Activated CD4-positive, CD25-positive, alpha-beta regulatory T cell treated with anti-CD3 and anti-CD28 coated beads, Interleukin-2, amount 50 U/mL, for 24 hours (primary cell): ENCODE data around the gene MCM6.
"Not testable (repeated sequence)": the region's sequence is repeated elsewhere in the genome, so short reads cannot be mapped to it uniquely, and the experiment has no call there.

ENCODE experiments used
- ATAC-seq, 2 donors: fragments of 150-1000 bp; cut with Tn5 transposase; one replicate each; pipeline ENCODE4 v1.10.0; 2021; ENCODE audit warnings: mild to moderate bottlenecking in 1 of 2, moderate library complexity in 1 of 2

MCM6 gene

DNA sequence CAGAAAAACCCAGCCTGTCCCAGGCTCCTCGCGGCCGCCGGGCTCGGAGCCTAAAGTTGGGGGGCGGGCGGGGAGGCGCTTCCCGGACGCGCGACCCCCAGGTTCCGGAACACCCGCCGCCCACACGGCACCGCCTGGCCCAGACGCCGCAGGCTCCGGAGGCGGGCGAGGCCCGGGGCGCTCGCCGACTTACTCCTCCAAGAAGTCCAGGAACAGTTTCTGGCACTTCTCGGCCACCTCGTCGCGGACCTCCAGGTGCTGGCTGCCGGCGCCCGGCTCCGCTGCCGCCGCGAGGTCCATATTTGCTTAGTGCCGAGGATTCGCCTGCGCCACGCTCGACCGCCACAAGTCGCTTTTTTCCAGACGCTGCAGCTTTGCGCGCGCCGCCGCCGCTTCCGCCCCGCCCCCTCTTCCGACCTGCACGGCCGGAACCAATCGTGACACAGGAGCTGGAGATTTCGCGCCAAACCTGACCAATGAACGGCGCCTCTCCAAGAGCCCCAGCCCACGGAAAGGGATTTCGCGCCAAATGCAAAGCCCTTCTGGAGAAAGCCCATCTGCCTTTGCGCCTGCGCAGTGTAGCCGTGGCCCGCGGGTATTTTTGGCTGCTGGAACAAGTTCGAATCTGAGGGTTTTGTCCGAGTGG is at the start of gene MCM6:
MCM6 (minus strand) TSS at position 378 of the 646 bp plus-strand sequence; CDS start at position 300, 78 bp downstream.
- peak; percentile 86 to 88 for ATAC-seq

GRCh38 chr2:135925571-135925970 is 49.3 kb upstream of the MCM6 start:
- no peak for ATAC-seq

- ATAC-seq, result peak in 1 of 2 donors; percentile 30
Observed at GRCh38 chr2:135916207-135916606, 40.0 kb upstream of the MCM6 start.

DNA sequence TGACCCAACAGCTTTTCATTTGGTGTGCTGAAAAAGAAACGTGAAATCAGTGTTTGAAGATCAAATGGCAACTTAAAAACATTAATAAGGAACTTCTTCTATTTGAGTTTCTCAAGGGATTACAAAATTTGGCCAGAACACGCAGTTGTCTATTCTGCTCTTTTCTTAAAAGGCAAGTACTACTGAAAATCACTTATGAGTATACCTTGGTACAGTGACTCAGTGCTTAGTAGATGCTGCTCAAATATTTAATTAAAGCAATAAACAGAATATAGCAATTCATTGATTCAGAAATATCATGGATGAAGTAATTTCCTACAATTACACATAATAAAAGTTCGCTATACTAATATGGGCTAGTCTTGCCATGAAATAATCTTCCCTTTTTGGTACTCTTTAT is 38.2 kb upstream of the MCM6 start:
- no peak for ATAC-seq

GRCh38 chr2:135913727-135914365 is 37.6 kb upstream of the MCM6 start:
- ATAC-seq, result no peak

DNA sequence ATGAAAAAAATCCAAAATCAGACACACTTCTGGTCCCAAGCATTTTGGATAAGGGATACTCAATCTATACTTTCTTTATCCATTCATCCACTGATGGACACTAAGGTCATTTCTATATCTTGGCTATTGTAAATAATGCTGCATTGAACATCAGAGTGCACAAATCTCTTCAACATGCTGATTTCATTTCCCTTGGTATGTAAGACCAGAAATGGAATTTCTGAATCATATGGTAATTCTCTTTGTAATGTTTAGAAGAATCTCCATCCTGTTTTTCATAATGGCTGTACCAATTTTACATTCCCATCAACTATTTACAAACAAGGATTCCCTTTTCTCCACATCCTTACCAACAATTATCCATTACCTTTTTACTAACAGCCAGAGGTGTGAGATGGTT is 33.7 kb upstream of the MCM6 start:
- ATAC-seq, result no peak

DNA sequence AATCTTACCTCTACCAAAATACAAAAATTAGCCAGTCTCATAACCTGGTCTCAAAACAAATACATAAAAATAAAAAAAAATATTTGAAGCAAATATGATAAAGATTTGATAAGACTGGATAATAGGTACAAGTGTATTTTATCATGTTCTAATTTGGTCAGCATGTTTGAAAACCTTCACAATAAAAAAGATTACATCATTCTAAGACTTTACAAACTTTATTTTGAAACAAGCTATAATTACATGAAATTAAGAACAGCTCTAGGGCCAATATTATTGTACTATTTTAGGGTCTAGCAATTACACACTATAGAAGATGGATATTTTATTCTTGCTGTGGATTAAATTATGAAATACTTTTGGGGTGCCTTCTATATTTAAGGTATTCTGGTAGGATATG is 29.4 kb upstream of the MCM6 start:
- ATAC-seq, result no peak

DNA sequence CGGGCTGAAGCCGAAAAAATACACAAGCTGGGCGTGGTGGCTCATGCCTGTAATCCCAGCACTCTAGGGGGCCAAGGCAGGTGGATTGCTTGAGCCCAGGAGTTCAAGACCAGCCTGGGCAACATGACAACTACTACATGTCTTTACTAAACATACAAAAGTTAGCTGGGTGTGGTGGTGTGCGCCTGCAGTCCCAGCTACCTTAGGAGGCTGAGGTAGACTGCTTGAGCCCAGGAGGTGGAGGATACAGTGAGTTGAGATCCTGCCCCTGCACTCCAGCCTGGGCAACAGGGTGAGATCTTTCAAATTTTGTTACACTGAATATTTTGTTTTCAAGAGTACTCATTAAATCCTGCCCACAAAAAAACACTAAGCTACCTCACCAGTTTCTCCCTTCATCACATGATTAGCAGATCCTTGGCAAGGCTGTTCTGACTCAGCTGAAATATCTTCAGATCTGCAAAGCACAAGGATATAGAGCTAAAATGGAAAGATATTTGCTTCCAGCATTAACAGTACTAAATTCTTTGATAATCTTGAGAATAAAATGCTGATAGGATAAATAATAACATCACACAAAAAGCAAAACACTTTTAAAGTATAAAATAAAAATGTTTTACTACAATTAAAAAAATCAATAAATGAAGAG is 28.2 kb upstream of the MCM6 start:
- no peak for ATAC-seq

DNA sequence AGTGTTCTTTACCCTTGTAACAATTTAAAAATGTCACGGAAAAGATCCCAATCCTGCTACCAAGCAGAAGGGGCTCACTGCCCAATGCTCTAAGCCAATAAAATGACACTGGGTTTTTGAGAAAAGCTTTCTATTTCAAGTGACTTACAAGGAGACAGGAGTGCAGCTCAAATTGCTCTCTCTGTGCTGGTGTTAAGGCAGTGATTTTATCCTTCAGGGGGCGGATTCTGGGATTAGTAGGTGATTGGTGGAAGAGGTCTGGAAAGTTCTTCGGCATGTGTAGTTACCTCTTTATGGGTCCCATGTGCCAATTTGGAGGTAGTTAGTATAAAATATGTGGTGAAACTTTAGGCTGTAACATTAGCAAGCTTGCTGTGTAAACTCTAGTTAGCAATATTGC is 27.4 kb upstream of the MCM6 start:
- ATAC-seq, result no peak

- no peak for ATAC-seq
Observed at GRCh38 chr2:135899567-135899966, 23.3 kb upstream of the MCM6 start.

DNA sequence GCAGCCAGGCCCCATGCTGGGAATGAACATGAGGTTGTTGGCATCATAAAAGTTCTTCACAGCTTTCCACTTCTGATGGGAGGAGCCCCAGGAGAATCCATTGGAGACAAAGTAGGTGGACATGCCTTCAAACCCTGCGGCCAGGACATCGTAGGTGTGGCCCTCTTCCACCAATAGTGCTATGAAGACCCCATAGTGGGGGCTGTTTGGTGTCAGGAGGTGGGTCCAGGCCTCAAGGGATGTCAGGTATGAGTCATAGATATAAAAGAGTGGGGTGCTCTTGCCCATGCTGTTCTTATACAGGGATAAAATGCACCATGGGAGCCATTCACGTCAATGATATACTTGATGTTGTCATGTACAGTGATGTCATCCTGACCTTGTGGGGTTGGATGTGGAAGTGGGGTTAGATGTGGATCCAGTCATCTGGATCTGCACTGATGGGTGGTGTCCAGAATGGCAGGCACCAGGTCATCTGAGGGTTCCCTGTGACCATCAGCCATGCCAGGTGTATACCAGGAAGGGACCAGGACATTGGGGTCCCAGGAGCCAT is 22.1 kb upstream of the MCM6 start:
- ATAC-seq, result no peak

- no peak for ATAC-seq
Observed at GRCh38 chr2:135894930-135895329, 18.7 kb upstream of the MCM6 start.

DNA sequence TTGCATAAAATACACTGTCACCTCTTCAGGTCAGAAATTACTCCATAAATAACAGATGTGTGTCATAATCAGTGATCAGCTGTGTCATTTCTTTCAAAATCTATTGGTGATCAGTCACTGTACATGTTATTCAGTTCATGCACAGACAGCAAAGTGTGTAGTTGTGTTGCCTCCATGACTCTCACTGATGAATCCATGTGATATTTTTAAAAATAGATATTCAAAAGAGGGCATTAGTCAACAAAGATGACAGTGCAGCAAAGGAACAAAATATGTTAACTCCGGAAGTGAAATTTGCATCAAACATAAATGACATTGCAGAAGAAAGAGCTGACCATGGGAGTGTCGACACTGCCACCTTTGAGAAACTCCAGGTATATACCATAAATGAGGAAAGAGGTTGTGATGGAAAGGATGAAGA is 17.1 kb upstream of the MCM6 start:
- peak in 1 of 2 donors; percentile 67 for ATAC-seq

DNA sequence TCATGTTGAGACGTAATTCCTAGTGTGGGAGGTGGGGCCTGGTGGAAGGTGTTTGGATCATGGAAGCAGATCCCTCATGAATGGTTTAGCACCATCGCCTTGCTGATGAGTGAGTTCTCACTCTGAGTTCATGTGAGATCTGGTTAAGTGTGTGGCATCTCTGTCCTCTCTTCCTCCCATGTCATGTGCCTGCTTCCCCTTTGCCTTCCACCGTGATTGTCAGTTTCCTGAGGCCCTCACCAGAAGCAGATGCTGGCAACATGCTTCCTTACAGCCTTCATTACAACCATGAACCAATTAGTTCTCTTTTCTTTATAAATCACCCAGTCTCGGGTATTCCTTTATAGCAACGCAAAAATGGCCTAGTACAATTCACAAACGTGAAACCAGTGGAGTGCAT is 14.6 kb upstream of the MCM6 start:
- ATAC-seq, result no peak

DNA sequence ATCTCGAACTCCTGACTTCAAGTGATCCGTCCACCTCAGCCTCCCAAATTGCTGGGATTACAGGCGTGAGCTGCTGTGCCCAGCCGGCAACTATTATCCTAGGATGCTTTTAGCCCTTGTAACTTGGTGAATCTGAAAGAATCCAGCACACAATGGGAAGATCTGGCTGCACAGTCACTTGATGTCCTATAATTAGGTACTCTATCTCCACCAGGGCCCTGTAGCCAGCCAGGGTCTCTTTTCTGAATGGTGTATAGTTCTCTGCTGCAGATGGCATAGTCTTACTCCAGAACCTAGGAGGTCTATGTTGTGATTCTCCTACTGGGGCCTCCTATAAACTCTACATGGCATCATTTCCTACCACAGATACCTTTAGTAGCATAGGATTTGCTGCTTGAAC is 13.9 kb upstream of the MCM6 start:
- no peak for ATAC-seq

- ATAC-seq, result not testable (repeated sequence)
Observed at GRCh38 chr2:135888587-135888986, 12.3 kb upstream of the MCM6 start.

DNA sequence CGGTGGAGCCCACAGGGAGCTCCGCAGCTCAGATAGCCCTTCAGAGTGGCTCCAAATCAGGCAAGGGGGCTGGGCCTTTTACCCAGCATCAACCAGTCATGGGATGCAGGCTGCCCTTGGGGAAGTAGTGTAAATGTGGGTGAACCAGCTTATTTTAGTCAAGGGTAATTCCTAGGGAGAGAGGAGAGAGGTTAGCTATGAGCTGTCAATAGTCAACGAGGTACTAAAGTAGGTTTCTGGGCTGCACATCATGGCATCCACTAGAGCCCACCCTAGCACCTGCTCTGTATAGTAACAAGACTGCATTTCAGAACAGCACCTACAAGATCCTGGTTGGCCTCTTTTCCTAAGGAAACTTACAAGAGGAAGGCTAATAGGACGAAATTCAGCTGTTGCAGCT is 9.5 kb upstream of the MCM6 start:
- no peak for ATAC-seq

DNA sequence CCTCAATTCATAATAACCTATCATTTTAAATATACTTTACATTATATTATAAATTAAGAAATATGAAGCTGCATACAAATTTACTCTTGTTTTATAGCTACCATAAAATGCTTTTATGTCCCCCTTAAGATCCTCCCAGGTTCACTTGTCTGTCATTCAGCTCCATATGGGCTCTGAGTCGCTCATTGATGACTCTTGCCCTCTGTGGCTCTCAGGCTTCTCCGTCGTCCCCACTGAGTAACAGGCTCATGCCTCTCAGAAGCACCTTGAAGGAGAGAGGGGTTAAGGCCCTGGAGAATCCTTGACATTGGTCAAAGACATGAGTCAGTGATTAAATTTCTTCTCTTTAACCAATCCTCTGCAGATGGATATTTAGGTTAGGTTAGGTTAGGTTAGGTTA is 6.2 kb upstream of the MCM6 start:
- no peak for ATAC-seq

DNA sequence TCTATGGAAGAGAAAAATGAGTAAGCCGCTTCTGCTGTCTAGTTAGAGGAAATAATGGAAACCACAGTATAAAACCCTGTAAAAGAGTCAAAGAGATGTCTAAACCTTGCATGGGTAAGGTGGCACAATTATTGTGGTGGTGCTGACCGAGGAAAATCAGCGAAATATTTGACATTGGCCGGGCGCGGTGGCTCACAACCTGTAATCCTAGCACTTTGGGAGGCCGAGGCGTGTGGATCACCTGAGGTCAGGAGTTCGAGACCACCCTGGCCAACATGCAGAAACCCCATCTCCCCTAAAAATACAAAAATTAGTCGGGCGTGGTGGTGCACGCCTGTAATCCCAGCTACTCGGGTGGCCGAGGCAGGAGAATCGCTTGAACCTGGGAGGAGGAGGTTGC is 527 bp upstream of the MCM6 start:
- not testable (repeated sequence) for ATAC-seq

- ATAC-seq, result peak; percentile 79
Observed at GRCh38 chr2:135875491-135876065, 665 bp downstream of the MCM6 start.

DNA sequence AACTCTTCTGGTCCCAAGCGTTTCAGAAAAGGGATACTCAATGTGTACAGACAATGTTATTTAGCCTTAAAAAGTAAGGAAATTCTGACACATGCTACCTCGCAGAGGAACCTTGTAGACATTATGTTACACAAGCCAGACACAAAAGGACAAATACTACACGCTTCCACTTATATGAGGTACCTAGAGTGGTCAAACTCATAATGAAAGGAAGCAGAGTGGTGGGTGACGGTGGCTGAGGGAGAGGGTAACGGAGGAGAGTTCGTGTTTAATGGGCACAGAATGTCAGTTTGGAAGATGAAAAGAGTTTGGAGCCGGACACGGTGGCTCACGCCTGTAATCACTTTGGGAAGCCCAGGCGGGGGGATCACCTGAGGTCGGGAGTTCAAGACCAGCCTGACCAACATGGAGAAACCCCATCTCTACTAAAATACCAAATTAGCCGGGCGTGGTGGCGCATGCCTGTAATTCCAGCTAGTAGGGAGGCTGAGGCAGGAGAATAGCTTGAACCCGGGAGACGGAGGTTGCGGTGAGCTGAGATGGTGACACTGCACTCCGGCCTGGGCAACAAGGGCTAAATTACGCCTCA is 1.4 kb downstream of the MCM6 start:
- no peak for ATAC-seq

DNA sequence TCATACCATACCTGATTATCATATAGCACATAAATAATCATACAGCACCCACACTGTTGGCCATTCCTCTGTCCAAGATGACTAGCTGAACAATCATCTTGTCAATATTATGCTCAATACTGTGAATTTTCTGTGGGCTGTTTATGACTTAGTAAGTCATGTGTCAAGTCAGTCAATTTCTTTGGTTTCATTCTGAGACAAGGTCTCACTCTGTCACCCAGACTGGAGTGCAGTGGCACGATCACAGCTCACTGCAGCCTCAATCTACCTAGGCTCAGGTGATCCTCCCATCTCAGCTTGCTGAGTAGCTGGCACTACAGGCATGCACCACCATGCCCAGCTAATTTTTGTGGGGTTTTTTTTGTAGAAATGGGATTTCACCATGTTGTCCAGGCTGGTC is 5.7 kb downstream of the MCM6 start:
- ATAC-seq, result peak; percentile 85 to 94

DNA sequence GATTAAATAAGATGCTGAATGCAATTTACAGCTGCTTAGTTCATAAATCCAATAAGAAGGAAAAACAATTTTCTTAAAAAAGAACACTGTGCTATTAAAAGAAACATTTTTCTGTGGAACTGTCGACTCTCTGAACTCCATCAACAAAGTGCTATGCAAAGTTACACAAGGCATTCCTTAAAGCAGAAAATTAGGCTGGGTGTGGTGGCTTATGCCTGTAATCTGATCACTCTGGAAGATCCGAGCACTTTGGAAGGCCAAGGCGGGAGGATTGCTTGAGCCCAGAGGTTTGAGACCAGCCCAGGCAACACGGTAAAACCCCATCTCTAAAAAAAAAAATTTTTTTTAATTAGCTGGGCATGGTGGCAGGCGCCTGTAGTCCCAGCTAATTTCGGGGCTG is 13.0 kb downstream of the MCM6 start:
- ATAC-seq, result no peak
